SHP77 (cell line): Measurements from ENCODE around the gene NUP188.
A peak's percentile ranks its signal among the peaks of the same experiment; 100 is the strongest.

Experiments
- DNase-seq, 2 experiments: peaks; one replicate each; lab custom pipeline; 2025; lab: John Stamatoyannopoulos, UW

Gene NUP188

DNA sequence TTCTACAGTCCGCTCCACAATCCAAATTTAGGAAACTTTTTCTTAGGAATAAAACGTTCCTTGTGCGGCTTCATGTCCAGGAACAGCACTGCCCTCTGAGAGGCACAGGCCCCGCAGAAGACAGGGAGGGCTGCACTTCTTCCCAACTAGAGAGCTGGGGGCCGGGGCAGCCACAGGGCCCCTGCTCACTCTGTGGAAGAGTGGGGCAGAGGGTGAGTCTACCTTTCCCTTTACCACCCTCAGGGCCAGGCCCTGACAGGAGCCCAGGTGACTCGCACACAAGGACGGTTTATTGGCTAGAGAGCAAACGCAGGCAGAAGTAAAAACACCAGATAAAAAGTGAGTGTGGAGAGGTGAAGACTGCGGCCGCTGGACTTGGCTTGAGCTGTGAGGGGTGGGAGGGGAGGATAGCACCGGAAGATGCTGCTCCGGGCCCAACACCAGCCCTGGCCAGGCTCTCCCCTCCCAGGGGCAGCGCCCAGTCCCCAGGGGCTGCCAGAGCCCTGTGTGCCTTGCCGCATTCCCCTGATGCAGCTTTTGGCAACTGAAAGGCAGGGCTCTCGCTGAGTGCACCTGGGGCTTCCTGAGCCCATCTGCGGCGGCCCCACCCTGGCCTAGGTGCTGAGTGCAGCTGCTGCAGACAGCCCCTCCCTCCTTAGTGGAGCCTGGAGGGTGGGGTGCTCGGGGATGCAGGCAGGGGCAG lies 60.4 kb downstream of the NUP188 start:
- no peak for DNase-seq

DNA sequence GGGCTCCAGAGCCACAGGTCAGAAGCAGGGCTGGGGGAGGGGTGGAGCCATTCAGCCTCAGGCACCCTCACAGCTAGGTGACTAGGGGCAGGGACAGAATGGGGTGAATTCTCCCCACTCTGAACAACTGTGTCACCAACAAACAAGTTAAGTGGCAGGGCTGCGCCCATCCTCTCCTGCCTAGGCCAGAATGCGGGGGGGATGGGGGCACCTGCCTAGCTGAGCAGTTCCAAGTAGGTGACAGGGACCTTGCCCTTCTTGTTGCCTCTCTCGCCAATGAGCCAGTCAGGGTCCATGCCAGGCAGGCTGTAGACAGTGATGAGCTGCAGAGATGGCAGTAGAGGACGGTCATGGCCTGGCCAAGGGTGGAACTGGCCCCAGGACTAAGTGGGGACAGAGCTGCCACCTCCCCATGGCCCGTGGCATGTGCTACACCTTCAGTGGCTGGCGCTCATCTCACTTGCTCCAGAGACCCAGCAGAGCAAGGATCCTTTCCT lies 61.0 kb downstream of the NUP188 start:
- DNase-seq = no peak

DNA sequence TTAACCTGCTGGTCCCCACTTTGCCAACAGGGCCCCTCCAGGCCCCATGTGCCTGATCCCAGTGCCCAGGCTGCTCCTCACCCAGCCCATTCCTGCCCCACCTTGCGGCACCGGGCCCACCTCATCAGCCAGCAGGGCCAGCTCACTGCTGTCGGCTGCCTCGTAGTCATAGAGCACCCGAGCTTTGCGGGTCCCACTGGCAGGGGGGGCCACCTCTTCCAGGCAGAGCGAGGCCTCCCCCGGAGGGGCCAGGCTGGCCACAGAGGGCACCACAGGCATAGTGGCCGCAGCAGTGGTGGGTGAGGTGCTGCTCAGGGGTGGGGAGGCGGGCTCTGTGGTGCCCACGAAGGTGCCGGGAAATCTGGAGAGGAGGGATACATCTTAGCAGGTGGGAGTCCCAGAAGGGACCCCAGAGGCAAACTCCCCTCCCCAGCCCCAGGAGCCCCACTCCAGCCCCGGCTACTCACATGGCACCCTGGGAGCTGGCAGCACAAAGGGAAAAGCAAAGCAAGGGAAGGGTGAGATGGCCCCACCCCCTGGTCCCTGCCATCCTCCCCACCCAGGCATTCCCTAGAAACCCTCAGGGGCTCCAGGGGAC lies 61.6 kb downstream of the NUP188 start:
- DNase-seq = no peak

DNA sequence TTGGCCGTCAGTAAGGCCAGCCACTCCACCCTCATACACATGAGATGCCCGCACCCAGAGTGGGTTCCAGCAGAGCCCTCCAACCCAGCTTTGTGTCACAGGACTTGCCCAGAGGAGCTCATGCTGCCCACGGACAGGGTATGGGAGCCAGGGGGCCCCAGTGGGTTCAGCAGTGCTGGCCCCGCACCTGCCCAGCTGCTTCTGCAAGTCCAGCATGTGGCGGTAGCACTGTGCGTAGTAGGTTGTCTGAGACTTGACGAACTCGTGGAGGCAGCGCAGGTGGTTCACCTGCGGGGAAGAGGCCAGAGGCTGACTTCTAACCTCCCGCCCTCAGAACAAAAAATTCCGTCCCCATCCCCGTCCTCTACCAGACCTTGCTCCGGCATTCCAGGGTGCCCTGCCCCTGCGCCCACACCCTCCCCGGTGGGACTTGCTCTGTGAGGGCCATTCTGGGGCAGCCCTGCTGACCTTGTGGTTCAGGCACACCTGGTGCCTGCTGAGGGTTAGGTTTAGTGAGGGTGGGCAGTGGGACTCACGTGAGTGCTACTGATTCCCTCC lies 62.2 kb downstream of the NUP188 start:
- DNase-seq = no peak

DNA sequence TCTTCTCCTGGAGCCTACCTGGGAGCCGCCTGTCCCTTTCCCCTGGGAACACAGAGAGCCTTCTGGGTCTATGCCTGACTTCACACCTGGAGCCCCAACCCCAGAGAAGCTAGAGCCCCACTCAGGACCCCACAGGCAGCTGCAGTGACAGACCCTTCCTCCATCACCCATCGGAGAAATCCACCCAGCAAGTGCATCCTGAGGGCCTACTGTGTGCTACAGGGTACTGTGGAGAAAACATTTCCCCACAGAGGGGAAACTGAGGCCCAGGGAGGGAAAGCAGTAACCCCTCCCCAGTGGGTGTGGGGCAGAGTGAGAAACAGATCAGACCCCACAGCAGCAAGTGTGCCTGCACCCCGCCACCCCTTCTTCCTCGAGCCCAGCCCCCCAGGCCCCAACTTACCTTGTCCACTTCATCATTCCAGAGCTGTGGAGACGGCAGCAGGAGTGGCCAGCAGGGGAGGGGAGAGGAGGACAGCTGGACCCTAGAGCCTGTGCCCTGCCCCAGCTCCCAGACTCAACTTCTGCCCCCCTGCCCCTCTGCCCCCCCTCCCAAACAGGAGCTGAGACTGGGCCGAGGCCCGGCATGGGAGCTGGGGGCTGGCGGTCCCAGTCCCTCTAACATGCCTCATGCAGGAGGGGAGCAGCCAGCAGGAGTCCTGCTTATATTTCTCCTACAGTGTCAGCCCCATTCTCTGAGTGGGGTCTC lies 62.9 kb downstream of the NUP188 start:
- no peak for DNase-seq

DNA sequence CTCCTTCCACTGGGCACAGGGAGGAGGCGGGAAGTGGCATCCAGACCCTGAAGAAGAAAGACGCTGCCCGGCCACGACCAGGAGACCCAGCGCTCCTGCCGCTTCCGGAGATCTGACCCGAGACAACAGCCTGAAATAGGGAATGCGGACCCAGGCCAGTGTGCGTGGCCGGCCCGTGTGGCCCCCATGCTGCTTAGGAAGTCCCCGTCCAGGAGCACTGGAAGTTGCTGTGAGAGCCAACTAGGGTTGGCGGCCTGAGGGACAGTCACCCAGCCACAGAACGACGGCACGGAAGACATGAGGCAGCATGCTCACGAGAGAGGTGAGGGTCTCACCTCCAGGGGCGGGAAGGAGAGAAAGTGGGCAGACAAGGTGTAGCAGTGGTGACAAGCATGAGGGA lies 63.7 kb downstream of the NUP188 start:
- no peak for DNase-seq

DNA sequence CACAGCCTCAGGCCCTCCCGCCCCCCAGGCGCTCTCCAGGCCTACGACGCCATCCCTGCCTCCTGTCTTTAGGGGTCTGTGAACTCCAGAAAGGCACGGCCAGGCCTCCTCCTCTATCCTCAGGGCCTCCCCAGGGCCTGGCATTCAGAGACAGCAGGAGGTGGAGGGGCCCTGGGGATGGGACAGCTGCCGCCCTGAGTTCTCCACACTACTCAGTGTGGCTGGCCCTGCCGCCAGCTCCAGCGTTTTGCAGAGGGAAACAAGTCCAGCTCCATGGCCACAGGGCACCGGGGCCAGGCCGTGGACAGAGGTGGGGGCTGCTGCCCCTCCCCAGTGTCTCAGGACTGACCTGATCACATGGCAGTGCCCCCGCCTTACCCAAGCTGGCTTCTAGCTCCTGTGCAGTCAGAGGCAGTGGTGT lies 64.3 kb downstream of the NUP188 start:
- no peak for DNase-seq

DNA sequence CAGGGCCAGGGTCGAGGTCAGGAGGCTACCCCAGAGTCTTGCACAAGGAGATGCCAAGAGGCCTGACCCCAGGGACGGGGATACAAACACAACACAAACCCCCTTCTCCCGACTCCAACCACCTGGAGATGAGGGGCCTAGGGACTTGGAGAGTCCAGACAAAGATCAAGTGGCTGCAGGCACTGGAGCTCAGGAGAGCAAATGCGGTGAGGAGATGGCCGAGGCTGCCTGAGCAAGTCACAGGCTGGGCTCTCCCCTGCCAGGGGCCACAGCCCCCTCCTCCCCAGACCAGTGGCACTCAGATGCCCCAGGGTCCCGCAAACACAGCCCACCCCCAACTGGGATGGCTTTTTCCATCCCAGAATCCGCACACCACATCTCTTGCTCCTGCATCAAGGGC lies 64.8 kb downstream of the NUP188 start:
- no peak for DNase-seq

DNA sequence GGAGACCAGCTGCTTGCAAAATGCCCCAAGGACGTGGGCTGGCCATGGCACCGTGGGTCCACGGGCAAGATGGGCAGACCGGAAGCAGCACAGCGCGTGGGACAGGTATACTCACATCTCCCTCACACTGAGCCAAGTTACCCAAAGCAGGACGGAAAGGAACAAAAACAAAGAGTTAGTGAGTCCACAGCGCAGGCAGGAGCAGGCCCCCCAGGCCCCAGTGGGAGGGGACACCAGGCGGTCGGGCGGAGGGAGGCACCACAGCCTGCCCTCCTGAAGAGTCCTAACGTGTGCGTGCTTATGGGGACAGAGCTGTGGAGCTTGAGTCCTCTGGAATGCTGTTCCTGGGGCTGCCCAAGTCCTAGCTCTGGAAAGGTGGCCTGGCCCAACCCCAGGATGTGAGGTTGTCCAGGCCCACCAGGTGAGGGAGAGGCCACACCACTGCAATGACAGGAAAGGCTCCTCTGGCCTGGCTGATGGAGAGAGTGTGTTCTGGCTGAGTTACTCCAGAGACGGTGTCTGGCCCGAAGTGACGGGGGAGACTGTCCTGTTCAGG lies 65.5 kb downstream of the NUP188 start:
- DNase-seq = no peak

DNA sequence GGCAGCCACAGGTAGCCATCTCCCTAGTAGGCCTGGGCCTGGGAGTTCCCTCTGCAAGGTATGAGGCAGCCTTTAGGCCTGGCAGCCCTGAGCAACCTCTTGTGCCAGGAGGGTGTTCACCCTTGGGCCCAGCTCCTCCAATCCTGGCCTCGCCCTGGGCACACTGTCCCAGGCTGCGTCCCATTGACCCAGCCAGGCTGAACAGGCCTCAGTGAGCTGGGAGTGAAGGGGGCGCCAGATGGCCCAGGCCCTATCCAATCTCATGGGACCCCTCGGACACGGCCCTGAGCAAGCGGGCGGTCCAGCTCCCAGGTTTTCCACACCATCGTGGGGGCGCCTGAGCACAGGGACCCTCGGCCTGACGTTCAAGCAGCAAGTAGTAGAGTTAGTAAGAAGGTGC lies 66.2 kb downstream of the NUP188 start:
- no peak for DNase-seq

DNA sequence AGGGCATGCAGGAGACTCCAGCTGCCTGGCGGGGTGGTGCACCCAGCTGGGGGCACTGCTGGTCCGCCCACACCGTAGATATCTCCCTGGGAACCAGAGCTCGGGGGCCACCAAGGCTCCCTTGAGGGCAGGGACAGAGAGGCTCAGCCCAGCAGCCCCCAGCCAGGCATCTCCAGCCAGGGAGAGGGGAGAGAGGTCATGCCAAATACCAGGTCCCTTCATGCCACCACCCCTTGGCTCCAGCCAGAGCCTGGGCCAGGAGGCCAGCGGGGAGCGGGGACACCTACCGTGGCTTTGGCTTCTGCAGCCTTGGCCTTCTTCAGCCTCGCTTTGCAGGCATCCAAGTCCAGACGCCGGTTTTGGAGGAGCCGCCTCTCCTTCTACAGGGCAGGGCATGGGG lies 66.6 kb downstream of the NUP188 start:
- DNase-seq = no peak

DNA sequence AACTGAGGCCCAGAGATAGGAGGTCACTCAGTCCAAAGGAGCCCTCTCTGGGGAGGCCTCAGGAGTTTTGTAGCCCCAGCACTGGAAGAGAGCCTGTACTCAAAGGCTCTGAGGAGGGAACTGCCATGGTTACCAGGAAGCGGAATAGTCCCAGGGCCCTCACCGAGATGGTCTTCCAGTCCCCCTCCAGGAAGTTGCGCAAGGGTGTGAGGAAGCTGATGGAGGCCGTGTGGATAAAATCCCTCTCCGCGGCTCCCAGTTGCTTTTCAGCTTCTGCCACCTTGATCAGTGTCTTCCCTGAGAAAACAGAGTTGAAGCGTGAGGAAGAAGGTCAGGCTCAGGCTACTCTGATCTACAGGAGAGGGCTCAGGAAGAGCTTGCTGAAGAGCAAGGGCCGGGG lies 67.1 kb downstream of the NUP188 start:
- no peak for DNase-seq

DNA sequence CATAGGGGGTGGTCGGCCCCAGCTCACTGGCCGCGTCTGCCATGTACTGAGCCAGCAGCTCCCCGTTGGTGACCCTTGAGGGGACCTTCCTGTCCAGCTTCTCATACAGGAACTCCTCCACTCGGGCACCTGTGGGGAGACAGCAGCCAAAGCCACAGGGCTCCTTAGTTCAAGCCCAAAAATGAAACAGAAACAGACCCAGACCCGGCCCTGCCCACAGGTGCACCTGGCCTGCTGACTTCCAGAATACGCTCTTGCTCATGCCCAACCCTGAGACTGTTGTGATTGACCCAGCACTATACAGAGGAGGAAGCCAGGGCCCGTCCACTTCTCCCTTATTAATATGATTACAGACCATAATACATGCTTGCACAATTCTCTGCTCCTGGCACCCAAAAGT lies 73.6 kb downstream of the NUP188 start:
- no peak for DNase-seq

DNA sequence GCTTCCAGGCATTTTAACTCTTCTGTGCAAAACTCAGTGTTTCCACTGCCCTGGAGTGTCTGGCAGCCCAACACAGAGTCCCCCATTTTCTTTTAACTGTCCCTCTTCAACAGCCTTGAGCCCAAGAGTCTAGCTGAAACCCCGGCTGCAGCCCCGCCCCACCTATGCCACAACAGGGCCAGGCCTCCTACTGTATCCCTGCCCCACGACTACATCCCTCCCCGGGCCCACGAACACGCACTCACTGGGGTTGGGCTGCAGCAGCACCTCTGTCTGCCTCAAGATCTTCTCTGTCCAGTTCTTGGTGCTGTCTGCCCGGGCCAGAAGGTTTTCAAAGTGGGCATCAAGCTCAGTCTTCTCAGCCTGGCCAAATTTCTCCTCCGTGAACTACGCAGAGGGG lies 74.5 kb downstream of the NUP188 start:
- no peak for DNase-seq

DNA sequence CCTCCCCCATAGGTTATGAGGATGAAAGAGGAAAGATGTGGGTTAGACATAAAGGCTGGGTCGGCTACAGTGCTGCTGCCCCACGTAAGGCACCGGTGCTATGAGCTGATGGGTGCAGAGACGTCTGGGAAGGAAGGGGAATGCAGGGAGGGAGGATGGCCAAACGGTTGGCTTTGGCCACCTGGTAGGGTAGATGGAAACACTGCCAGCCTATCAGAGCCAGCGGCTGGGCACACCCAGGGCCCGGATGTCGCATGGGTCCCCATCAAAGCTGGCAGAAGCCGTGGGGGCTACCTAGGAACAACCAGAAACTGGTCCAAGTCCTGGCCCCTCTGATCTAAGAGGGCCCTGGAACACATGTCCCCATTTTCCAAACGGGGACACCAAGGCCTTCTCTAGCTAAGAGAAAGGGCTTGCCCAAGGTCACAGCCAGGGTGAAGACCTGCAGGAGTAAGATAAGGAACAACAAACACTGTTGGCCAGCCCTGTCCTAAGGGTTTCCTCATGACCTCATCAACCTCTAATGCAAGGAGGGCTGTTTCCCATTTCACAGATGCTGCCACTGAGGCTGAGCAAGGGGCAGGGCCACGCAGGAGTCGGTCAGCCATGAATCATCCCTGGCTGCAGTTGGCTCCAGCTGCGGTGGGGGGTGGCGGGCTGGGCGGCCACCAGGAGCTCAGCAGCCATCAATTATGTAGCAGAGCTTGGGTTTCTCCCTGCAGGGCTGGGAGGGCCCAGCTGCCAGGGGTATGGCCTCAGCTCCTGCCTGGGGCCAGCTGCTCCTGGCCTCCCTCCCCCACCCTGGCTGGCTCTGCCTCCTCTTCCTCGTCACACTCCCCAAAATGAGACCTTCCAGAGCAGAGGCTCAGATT lies 75.8 kb downstream of the NUP188 start:
- peak; percentile 85 to 87 for DNase-seq

DNA sequence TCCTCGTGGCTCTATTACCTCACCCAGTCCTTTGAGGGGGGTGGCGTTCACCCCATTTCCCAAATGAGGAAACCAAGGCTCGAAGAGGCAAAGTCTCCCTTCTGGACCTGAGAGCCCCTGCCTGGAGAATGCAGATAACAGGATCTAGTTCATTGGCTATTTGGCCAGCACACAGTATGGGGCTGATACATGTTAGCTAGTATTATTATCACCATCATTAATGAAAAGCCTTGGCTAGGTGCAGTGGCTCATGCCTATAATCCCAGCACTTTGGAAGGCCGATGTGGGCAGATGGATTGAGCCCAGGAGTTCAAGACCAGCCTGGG lies 76.4 kb downstream of the NUP188 start:
- no peak for DNase-seq

DNA sequence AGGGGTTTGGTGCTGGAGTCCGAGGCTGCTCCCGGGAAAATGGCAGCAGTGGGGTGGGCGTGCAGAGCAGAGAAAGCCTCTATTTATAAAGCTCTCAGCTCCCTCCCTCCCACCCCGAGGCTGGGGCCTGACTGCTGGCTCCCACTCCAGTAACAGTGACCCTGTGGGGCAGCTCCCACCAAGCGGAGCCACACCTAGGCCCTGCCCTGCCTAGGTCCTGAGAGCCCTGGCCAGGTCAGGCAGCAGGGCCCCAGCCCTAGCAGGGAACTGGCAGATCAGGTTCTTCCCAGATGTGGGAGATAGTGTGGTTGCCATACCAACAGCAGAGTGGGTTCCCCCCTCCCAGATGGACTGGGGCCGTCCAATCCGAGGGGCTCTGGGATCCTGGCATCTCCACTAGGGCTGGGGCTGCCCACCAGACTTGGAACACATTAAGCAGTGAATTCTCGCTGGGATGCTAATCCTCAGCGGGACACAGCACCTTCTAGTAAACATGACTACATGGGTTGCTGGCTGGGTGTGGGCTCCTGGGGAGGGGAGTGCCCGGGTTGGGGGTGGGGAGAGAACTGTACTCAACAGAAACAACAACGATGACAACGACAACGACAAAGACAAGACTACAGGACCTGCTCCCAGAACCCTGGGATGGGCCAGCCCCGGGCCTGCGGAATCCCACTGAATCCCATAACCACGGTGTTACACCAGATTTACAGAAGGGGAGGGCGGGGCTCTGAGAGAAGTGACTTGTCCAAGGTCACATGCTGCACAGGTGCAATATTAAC lies 79.1 kb downstream of the NUP188 start:
- DNase-seq = no peak

DNA sequence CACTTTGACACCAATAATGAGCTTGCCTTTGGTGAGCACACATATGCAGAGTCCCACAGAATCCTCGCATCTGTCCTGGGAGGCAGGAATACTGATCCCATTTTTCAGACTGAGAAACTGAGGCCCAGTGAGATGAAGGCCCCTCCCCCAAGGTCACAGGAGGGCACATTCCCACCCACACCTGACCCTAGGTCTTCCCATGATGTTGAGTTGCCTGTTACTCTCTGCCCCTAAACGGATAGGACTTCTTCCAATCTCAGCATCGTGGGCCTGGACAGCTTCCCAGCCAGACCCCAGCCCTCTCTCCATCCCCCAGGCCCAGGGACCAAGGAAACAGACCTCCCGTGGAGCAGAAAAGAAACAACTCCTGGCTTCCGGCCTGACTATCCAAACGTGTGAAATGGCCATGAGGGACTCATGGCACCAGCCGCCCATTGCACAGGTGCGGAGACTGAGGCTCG lies 79.8 kb downstream of the NUP188 start:
- DNase-seq = no peak

DNA sequence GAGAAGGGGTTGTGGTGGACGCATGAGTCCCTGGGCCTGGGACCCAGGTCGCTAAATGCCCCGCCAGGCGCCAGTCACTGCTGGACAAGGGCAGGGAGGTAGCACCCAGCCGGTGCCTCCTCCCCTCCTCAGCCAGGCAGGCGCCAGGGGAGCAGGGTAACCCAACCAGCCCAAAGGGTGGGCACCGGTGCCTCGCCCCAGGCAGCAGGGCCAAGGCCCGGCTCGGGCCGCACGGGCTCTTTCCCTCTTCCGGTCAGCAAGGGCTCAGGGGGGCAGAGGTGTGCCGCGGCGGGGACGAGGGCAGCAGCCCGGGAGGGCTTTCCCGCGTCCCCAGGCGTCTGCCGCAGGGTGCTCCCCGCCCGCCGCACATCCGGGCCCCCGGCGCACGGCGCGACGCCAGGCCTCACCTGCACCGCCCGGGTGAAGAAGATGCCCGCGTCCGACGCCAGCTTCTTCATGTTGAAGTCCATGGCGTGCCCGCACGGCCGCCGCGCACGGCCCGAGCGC lies 80.2 kb downstream of the NUP188 start:
- peak; percentile 56 to 72 for DNase-seq

DNA sequence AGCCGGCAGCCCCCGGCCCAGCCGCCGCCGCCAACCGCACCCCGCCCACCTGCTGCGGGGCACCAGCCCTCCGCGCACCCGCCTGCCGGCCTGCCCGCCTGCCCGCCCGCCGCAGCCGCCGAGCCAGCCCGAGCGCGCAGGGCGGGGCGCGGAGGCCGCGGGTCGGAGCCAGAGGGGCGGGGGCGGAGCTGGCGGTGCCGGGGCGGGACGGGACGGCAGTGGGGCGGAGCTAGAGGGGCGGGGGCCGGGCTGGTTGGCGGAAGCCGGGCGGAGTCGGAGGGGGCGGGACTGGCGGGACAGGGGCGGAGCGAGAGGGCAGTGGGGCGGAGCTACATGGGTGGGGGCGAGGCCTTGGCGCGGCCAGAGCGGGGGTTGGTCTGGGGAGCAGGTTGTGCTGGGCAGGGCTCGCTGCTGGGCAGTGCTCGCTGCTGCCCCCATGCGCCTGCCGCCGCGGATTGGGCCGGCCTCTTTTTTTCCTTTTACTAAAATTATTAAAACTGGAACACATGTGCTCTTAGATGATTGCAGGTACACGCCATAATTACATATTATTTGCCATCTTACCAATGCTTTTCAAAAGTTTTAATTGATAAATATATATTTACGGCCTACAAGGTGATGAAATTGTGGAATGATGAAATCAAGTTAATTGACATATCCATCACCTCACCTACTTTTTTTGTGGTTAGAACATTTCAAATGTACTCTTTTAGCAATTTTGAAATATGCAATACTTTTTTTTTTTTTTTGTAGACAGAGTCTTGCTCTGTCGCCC lies 80.9 kb downstream of the NUP188 start, which contains the start of gene SH3GLB2:
SH3GLB2 (minus strand) TSS at position 140 of the 775 bp plus-strand sequence. CDS start 177 bp downstream, outside the sequence.
- DNase-seq = peak; percentile 71 to 81
